ENCODE data around the gene MAB21L4.

DNA sequence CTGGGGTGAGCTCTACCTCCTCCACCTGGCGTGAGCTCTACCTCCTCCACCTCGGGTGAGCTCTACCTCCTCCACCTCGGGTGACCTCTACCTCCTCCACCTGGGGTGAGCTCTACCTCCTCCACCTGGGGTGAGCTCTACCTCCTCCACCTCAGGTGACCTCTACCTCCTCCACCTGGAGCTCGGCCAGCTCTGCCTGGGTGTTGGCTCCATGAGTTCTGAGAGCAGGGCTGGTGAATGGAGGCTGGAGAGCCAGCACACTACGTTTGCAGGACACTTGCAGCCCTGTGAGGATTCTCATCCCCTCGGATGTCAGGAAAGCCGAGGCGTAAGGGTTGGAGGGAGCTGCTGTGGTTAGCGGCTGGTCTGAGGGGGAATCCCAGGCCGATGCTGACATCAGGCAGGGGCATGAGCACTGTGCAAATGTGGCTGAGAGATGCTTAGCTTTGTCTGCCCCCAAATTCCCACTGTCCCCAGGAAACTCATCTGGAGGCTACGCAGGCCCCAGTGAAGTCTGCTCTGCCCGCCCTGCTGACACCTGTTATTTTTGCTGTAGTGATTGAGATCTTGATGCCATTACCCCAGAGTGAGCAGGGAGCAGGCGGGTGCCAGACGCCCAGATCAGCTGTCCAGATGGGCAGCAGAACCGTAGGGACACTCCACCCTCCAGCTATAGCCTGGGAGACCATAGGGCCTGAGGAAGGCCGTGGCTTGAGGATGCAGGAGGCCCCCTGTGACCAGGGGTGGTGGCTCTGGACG is 13.4 kb upstream of the MAB21L4 start:
- TF ChIP-seq, protein P1, sequence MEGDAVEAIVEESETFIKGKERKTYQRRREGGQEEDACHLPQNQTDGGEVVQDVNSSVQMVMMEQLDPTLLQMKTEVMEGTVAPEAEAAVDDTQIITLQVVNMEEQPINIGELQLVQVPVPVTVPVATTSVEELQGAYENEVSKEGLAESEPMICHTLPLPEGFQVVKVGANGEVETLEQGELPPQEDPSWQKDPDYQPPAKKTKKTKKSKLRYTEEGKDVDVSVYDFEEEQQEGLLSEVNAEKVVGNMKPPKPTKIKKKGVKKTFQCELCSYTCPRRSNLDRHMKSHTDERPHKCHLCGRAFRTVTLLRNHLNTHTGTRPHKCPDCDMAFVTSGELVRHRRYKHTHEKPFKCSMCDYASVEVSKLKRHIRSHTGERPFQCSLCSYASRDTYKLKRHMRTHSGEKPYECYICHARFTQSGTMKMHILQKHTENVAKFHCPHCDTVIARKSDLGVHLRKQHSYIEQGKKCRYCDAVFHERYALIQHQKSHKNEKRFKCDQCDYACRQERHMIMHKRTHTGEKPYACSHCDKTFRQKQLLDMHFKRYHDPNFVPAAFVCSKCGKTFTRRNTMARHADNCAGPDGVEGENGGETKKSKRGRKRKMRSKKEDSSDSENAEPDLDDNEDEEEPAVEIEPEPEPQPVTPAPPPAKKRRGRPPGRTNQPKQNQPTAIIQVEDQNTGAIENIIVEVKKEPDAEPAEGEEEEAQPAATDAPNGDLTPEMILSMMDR (IDR thresholded peaks at IDR 0.05; ENCODE audit: insufficient read depth, low read depth, low read length): no peak
- no peak for TF ChIP-seq EZH2 (IDR thresholded peaks at IDR 0.05; ENCODE audit: insufficient read depth, low read length)
